B cell (primary cell): ENCODE measurements around the gene KCNQ5. TPM values are rescaled to one million over a fixed set of nuclear protein-coding genes. Genes with fewer than 3 reads are reported as not detected.

Source experiments
- ATAC-seq: fragments of 200-7000 bp; cut with Tn5 transposase; one replicate; pipeline ENCODE4 v1.10.0; 2021; ENCODE audit warnings: low read depth, mild to moderate bottlenecking, moderate number of reproducible peaks, moderate library complexity
- CTCF ChIA-PET: fragments of 350-600 bp; sonication (Branson Sonifier 250); formaldehyde crosslinking; loops from one replicate; lab custom pipeline; 2021; ENCODE audit warnings: antibody characterized with exemption, inconsistent platforms; lab: Charles Lee
- POLR2A ChIA-PET: fragments of 350-600 bp; sonication (Branson Sonifier 250); formaldehyde crosslinking; loops from one replicate; lab custom pipeline; 2021; ENCODE audit warnings: antibody characterized with exemption; lab: Charles Lee
- DNase-seq: peaks from one replicate; pipeline ENCODE4 v3.0.0; 2013
- H2AFZ ChIP-seq: 2 replicates; pipeline ENCODE4 v1.6.1; 2012; ENCODE audit warnings: mild to moderate bottlenecking, low read depth, low read length; ENCODE audit not compliant: insufficient read depth, poor library complexity, severe bottlenecking
- H3K27ac ChIP-seq, 2 donors: 1 replicate in 1 of 2; 2 replicates in 1 of 2; pipeline ENCODE4 v1.5.1; 2012 to 2013; ENCODE audit warnings: low read length in 2 of 2, mild to moderate bottlenecking in 2 of 2, moderate library complexity in 1 of 2
- H3K27me3 ChIP-seq, 4 experiments: fragments of 200-600 bp in 1 of 4; sonication (generic) in 1 of 4; replicated peaks in 1 of 4; 1 replicate in 2 of 4; 2 replicates in 2 of 4; pipeline versions ENCODE4 v1.6.1 to v1.7.0; 2013 to 2016; ENCODE audit warnings: low read length in 3 of 4, mild to moderate bottlenecking in 2 of 4, mixed read lengths in 1 of 4, moderate library complexity in 1 of 4; ENCODE audit not compliant: insufficient read depth in 4 of 4, control insufficient read depth in 3 of 4; ENCODE audit errors: control extremely low read depth in 1 of 4
- H3K36me3 ChIP-seq, 2 experiments: replicated peaks in 1 of 2; 1 replicate in 1 of 2; 2 replicates in 1 of 2; pipeline versions ENCODE4 v1.6.1 to v1.7.1; 2013; ENCODE audit warnings: low read length in 1 of 2; ENCODE audit not compliant: insufficient read depth in 2 of 2, control insufficient read depth in 1 of 2; ENCODE audit errors: control extremely low read depth in 1 of 2, extremely low read depth in 1 of 2
- H3K4me1 ChIP-seq, 2 donors: fragments of 200-600 bp in 1 of 2; sonication (generic) in 1 of 2; 1 replicate in 1 of 2; 2 replicates in 1 of 2; pipeline versions ENCODE4 v1.5.1 to v1.6.1; 2013 to 2017; ENCODE audit warnings: low read length in 2 of 2; ENCODE audit not compliant: control insufficient read depth in 2 of 2, insufficient read depth in 2 of 2
- H3K4me2 ChIP-seq: replicated peaks from 2 replicates; pipeline ENCODE3; 2012; ENCODE audit warnings: mild to moderate bottlenecking, low read depth, low read length; ENCODE audit not compliant: poor library complexity, severe bottlenecking
- H3K4me3 ChIP-seq, 5 experiments: fragments of 200-600 bp in 1 of 5; sonication (generic) in 1 of 5; 1 replicate in 3 of 5; 2 replicates in 2 of 5; pipeline versions ENCODE4 v1.5.1 to v1.7.0; 2011 to 2016; ENCODE audit warnings: low read length in 4 of 5, mild to moderate bottlenecking in 4 of 5, low read depth in 2 of 5, control low read depth in 1 of 5, moderate library complexity in 1 of 5; ENCODE audit not compliant: insufficient read depth in 1 of 5; ENCODE audit errors: control extremely low read depth in 1 of 5, extremely low read depth in 1 of 5
- H3K79me2 ChIP-seq: fragments of 200-600 bp; sonication (generic); one replicate; pipeline ENCODE4 v1.6.0; 2016; ENCODE audit warnings: low read length; ENCODE audit not compliant: control insufficient read depth, insufficient read depth
- H3K9ac ChIP-seq: fragments of 200-600 bp; sonication (generic); 2 replicates; pipeline ENCODE4 v1.6.1; 2017; ENCODE audit warnings: mild to moderate bottlenecking, low read length, moderate library complexity
- H3K9me3 ChIP-seq, 3 donors: one replicate each; pipeline versions ENCODE4 v1.6.1 to v1.7.1; 2013; ENCODE audit warnings: low read length in 2 of 3; ENCODE audit not compliant: control insufficient read depth in 2 of 3, insufficient read depth in 1 of 3; ENCODE audit errors: control extremely low read depth in 1 of 3
- H4K20me1 ChIP-seq: 2 replicates; pipeline ENCODE4 v1.6.0; 2012; ENCODE audit warnings: mild to moderate bottlenecking, low read length; ENCODE audit not compliant: insufficient read depth, control insufficient read depth, poor library complexity, severe bottlenecking
- H3K27ac Mint-ChIP-seq: one replicate; pipeline ENCODE4 v1.8.0; 2021; ENCODE audit warnings: mixed read lengths
- H3K27me3 Mint-ChIP-seq: one replicate; pipeline ENCODE4 v1.8.0; 2021; ENCODE audit warnings: mixed read lengths
- H3K4me1 Mint-ChIP-seq: one replicate; pipeline ENCODE4 v1.8.0; 2021; ENCODE audit warnings: mixed read lengths
- H3K4me3 Mint-ChIP-seq: one replicate; pipeline ENCODE4 v1.8.0; 2021; ENCODE audit warnings: mixed read lengths
- H3K9me3 Mint-ChIP-seq: one replicate; pipeline ENCODE4 v1.8.0; 2022; ENCODE audit warnings: mixed read lengths; ENCODE audit not compliant: insufficient read depth
- EZH2 ChIP-seq: IDR thresholded peaks from 2 replicates; pipeline ENCODE4 v1.6.1; 2012; ENCODE audit warnings: borderline replicate concordance, low read depth, mild to moderate bottlenecking, moderate library complexity, low read length; ENCODE audit not compliant: insufficient read depth, poor library complexity, severe bottlenecking
- whole genome bisulfite sequencing: methylation state at CpG from one replicate; pipeline ENCODE4 v1.1.5; 2013; ENCODE audit warnings: missing lambda C conversion rate; ENCODE audit not compliant: insufficient coverage; 5-methylcytosine and 5-hydroxymethylcytosine counted together
- intact Hi-C: fragments of 100-400 bp; cut with micrococcal nuclease; formaldehyde crosslinking; loops from one replicate; pipeline ENCODE4 v1.10.0; 2022
- polyA plus RNA-seq: library from polyadenylated mRNA; depleted of rRNA; stranded (reverse); fragments of >200 nt; gene quantifications from 2 replicates; pipeline ENCODE4 v1.2.3, GENCODE V29; 2012
- total RNA-seq, 2 donors: library from RNA; stranded (reverse); fragments of 120-200 nt in 1 of 2; gene quantifications; 1 replicate in 1 of 2; 2 replicates in 1 of 2; pipeline versions ENCODE4 v1.2.3 to v1.2.4, GENCODE V29; 2013 to 2022
- TF ChIP-seq, protein P1 (sequence below): fragments of 200-600 bp; IDR thresholded peaks from one replicate; pipeline ENCODE4 v1.8.0; 2022; ENCODE audit warnings: antibody characterized with exemption, mild to moderate bottlenecking

The KCNQ5 gene
- total and polyA plus RNA-seq, 2 donors (not counting 1 experiment from before 2014, with no cell fraction given) = 2.3 to 9.4 TPM

GRCh38 chr6:72931325-72931887, 309.5 kb downstream of the KCNQ5 start:
- TF ChIP-seq, protein P1, sequence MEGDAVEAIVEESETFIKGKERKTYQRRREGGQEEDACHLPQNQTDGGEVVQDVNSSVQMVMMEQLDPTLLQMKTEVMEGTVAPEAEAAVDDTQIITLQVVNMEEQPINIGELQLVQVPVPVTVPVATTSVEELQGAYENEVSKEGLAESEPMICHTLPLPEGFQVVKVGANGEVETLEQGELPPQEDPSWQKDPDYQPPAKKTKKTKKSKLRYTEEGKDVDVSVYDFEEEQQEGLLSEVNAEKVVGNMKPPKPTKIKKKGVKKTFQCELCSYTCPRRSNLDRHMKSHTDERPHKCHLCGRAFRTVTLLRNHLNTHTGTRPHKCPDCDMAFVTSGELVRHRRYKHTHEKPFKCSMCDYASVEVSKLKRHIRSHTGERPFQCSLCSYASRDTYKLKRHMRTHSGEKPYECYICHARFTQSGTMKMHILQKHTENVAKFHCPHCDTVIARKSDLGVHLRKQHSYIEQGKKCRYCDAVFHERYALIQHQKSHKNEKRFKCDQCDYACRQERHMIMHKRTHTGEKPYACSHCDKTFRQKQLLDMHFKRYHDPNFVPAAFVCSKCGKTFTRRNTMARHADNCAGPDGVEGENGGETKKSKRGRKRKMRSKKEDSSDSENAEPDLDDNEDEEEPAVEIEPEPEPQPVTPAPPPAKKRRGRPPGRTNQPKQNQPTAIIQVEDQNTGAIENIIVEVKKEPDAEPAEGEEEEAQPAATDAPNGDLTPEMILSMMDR = no peak
- no peak for TF ChIP-seq EZH2
- DNase-seq = no peak

DNA sequence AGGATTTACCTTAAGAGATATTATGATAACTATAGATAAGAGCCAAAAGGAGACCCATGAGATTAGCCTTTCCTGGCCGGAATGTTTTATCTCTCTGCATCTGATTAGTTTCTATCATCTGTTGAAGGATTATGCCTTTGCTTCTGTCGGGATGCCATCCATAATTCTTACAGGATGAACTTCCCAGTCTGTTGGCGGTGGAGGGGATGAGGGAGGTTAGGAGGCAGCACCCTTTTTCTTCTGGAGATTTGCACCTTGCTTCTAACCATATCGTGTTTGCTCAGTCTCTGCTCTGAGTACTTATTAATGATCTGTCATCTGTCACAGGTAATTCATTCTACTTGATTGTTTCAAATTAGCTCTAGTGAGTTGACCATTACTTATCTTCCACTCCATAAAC, 311.4 kb downstream of the KCNQ5 start:
- H3K4me1 Mint-ChIP-seq = no peaks in the 10 kb centered on the region
- H3K79me2 ChIP-seq = no peaks in the 10 kb centered on the region
- 100% methylated on average over 1 of the region's 4 CpGs for WGBS
- no peaks in the 10 kb centered on the region for H3K27me3 ChIP-seq
- DNase-seq = no peak
- ATAC-seq = no peak
- no peak overlapping the region for H3K4me2 ChIP-seq
- H4K20me1 ChIP-seq = no peaks in the 10 kb centered on the region
- H3K9me3 ChIP-seq = no peaks in the 10 kb centered on the region
- H3K27ac Mint-ChIP-seq = no peak overlapping the region
- no peaks in the 10 kb centered on the region for H3K4me1 ChIP-seq
- no peak overlapping the region for H2AFZ ChIP-seq
- TF ChIP-seq, protein P1 = no peak
- TF ChIP-seq EZH2 = no peak
- ChIA-PET POLR2A (no interaction called here), CTCF (no interaction called here)
- H3K9me3 Mint-ChIP-seq = no peaks in the 10 kb centered on the region
- no peaks in the 10 kb centered on the region for H3K36me3 ChIP-seq
- no peak overlapping the region for H3K27ac ChIP-seq
- H3K4me3 Mint-ChIP-seq = no peak overlapping the region
- no peak overlapping the region for H3K9ac ChIP-seq
- H3K4me3 ChIP-seq = no peak overlapping the region
- no peaks in the 10 kb centered on the region for H3K27me3 Mint-ChIP-seq
- intact Hi-C loops = no loop called here

More at GRCh38 chr6:72931325-72931887, 309.5 kb downstream of the KCNQ5 start:
- no peaks in the 10 kb centered on the region for H3K27me3 ChIP-seq
- no peaks in the 10 kb centered on the region for H3K79me2 ChIP-seq
- POLR2A ChIA-PET = no interaction called here
- H3K9me3 Mint-ChIP-seq = no peaks in the 10 kb centered on the region
- intact Hi-C loops = no loop called here
- ATAC-seq = no peak
- no peak overlapping the region for H3K9ac ChIP-seq
- no peak overlapping the region for H3K4me3 Mint-ChIP-seq
- H3K4me2 ChIP-seq = no peak overlapping the region
- 100% methylated on average over 2 of the region's 4 CpGs for WGBS
- H3K4me1 Mint-ChIP-seq = no peaks in the 10 kb centered on the region
- no peak overlapping the region for H3K4me3 ChIP-seq
- no peaks in the 10 kb centered on the region for H3K36me3 ChIP-seq
- CTCF ChIA-PET = no interaction called here
- H3K27ac Mint-ChIP-seq = no peak overlapping the region
- no peak overlapping the region for H2AFZ ChIP-seq
- no peaks in the 10 kb centered on the region for H3K4me1 ChIP-seq
- no peaks in the 10 kb centered on the region for H4K20me1 ChIP-seq
- no peak overlapping the region for H3K27ac ChIP-seq
- H3K27me3 Mint-ChIP-seq = no peaks in the 10 kb centered on the region
- no peaks in the 10 kb centered on the region for H3K9me3 ChIP-seq
